OCI-LY3 (cell line): Measurements from ENCODE around the gene CLEC16A.

Experiments
- H2AFZ ChIP-seq: fragments of 200-600, 300-600 bp; shearing (Covaris generic); 2 replicates; pipeline ENCODE4 v1.6.0; 2014; ENCODE audit warnings: antibody characterized with exemption, low read depth, low read length
- H3K27ac ChIP-seq: fragments of 200-600, 300-600 bp; sonication (generic); 2 replicates; pipeline ENCODE4 v1.5.1; 2014; ENCODE audit warnings: mild to moderate bottlenecking, low read length, moderate library complexity, mixed read lengths
- H3K27me3 ChIP-seq: fragments of 200-600, 300-600 bp; sonication (generic); 2 replicates; pipeline ENCODE4 v1.6.1; 2014; ENCODE audit warnings: low read depth, low read length, mixed read lengths
- H3K36me3 ChIP-seq: fragments of 200-600, 300-600 bp; sonication (generic); replicated peaks from 2 replicates; pipeline ENCODE3; 2014; ENCODE audit warnings: low read depth, low read length, mixed read lengths
- H3K4me1 ChIP-seq: fragments of 300-600, 200-600 bp; sonication (generic); 2 replicates; pipeline ENCODE4 v1.6.1; 2014; ENCODE audit warnings: low read length, mixed read lengths
- H3K4me2 ChIP-seq: fragments of 200-600, 300-600 bp; sonication (generic); 2 replicates; pipeline ENCODE4 v1.6.1; 2014; ENCODE audit warnings: low read length, mixed read lengths
- H3K4me3 ChIP-seq: fragments of 300-600, 200-600 bp; sonication (generic); 2 replicates; pipeline ENCODE4 v1.5.1; 2014; ENCODE audit warnings: antibody characterized with exemption, mild to moderate bottlenecking, low read length, moderate library complexity
- H3K79me2 ChIP-seq: fragments of 300-600, 200-600 bp; shearing (Covaris generic); 2 replicates; pipeline ENCODE4 v1.6.1; 2014; ENCODE audit warnings: mild to moderate bottlenecking, low read length, mixed read lengths
- H3K9ac ChIP-seq: fragments of 300-600, 200-600 bp; shearing (Covaris generic); 2 replicates; pipeline ENCODE4 v1.6.0; 2014; ENCODE audit warnings: mild to moderate bottlenecking, low read length, moderate library complexity
- H3K9me3 ChIP-seq: fragments of 200-600, 300-600 bp; shearing (Covaris generic); 2 replicates; pipeline ENCODE4 v1.6.1; 2014; ENCODE audit warnings: low read length, mixed read lengths; ENCODE audit not compliant: insufficient read depth
- H4K20me1 ChIP-seq: fragments of 200-600, 300-600 bp; sonication (generic); 2 replicates; pipeline ENCODE4 v1.6.1; 2016; ENCODE audit warnings: low read length, mixed read lengths; ENCODE audit not compliant: insufficient read depth
- CTCF ChIP-seq: fragments of 200-600, 300-600 bp; sonication (generic); IDR thresholded peaks from 2 replicates; pipeline ENCODE4 v1.5.1; 2014; ENCODE audit warnings: antibody characterized with exemption, low read length, low read depth
- EZH2phosphoT487 ChIP-seq: fragments of 200-600 bp; shearing (Covaris generic); IDR thresholded peaks from 2 replicates; pipeline ENCODE4 v1.6.1; 2018; ENCODE audit warnings: antibody characterized with exemption, mixed run types, low read depth

The CLEC16A gene

DNA sequence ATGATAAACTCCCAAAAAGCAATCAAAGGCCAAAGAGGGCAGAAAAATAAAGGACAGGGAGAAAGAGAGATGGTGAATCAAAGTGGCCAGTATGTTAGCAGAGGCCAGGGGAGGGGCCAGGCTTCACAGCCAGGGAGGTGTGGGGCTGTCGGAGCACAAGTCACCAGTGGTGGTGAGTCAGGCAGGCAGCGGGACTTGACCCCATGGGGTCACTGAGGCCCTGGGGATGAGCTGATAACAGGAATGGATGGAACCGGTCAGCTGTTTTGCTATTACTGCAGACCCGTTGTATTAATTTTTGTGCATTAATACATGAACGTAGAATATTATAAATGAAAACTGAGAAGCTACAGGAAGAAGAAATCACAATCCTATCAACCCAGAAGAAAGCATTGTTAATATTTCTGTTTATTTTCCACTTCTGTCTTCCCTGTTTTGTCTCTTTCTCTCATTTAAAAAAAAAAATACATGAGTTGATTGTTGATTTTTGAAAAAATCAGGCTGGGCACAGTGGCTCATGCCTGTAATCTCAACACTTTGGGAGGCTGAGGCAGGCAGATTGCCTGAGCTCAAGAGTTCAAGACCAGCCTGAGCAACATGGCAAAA, 204.8 kb downstream of the CLEC16A start:
- Histone ChIP-seq H3K4me2 (no peak overlapping the region), H3K79me2 (no peaks in the 10 kb centered on the region), H3K4me1 (peaks cover 21% of the 10 kb centered on the region), H3K36me3 (peaks cover 7% of the 10 kb centered on the region), H4K20me1 (no peaks in the 10 kb centered on the region), H3K27me3 (no peaks in the 10 kb centered on the region), H3K9me3 (no peaks in the 10 kb centered on the region), H2AFZ (no peak overlapping the region), H3K27ac (no peak overlapping the region), H3K4me3 (no peak overlapping the region), H3K9ac (no peak overlapping the region)
- TF ChIP-seq EZH2phosphoT487 (no peak), CTCF (no peak)

DNA sequence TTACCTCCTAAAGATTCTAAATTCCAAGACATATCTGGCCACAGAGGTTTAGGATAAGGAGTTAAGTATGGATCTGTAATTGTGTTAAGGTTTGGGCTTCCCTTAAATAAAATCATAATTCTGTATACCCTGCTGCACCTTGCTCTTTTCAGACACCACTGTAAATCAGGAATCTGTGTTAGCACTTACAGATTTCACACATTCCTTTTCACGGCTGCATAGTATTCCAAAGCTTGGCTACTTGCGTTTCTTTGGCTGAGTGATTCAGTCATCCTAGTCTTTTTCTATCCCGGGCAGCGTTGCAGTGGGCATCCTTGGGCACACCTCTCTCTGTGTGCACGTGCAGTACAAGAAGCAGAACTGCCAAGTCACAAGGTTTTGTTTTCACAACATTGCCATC, 205.8 kb downstream of the CLEC16A start:
- no peak overlapping the region for H3K4me3 ChIP-seq
- no peak overlapping the region for H3K4me2 ChIP-seq

DNA sequence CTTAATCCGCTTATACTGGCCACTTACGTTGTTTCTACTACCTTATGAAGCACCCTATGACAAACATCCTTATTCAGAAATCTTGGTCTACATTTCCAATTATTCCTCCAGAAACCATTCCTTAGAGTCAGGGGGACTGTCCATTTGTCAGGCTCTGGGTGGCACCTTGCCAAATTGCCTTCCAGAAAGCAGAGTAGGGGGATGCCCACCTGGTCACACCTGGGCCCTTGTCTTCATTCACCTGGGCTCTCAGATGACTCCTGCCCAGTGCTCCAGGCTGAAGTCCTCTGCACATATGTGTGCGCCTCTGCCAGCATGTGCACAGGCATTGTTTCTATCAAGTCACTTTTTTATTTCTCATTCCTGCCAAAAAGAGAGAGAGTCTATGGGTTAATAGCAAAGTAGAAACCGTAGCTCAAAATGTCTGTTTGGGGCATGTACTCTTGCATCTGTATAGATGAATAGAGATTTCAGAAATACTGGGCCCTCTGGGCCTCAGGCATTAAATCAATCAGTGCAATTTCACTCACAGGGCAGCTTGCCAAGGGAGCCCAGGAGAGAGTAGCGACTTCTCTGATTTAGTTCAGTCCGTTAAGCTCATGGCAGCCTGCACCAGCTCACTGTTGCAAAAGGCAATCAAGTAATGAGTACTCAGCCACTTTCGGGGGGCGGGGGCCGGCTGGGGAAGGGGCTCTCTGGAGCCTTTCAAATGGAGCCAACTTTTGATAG, 207.0 kb downstream of the CLEC16A start:
- Histone ChIP-seq H3K27ac (no peak overlapping the region), H3K27me3 (no peaks in the 10 kb centered on the region), H4K20me1 (no peaks in the 10 kb centered on the region)

More for the DNA sequence above, 205.8 kb downstream of the CLEC16A start:
- Histone ChIP-seq H3K9ac (no peak overlapping the region), H3K4me1 (peaks cover 21% of the 10 kb centered on the region), H3K79me2 (no peaks in the 10 kb centered on the region), H3K36me3 (peaks cover 7% of the 10 kb centered on the region), H2AFZ (no peak overlapping the region), H3K27ac (no peak overlapping the region), H3K9me3 (no peaks in the 10 kb centered on the region), H4K20me1 (no peaks in the 10 kb centered on the region), H3K27me3 (no peaks in the 10 kb centered on the region)
- TF ChIP-seq EZH2phosphoT487 (no peak), CTCF (no peak)

More for the DNA sequence above, 207.0 kb downstream of the CLEC16A start:
- H3K9me3 ChIP-seq: no peaks in the 10 kb centered on the region
- H3K9ac ChIP-seq: no peak overlapping the region
- no peak overlapping the region for H3K4me3 ChIP-seq
- H3K4me1 ChIP-seq: peaks cover 21% of the 10 kb centered on the region
- peaks cover 7% of the 10 kb centered on the region for H3K36me3 ChIP-seq
- no peak for TF ChIP-seq EZH2phosphoT487
- TF ChIP-seq CTCF: no peak
- no peaks in the 10 kb centered on the region for H3K79me2 ChIP-seq
- H3K4me2 ChIP-seq: no peak overlapping the region
- H2AFZ ChIP-seq: no peak overlapping the region
